ENCODE data around the gene NRP1. TPM values are rescaled to one million over a fixed set of nuclear protein-coding genes. Genes with fewer than 3 reads are reported as not detected.

NRP1 gene
- total RNA-seq, 4 donors from 2014 or later, result 40.4 to 123 (median 58.3) TPM

GRCh38 chr10:33377658-33378025 is 43.2 kb upstream of the NRP1 start:
- no peak overlapping the region for H3K4me3 ChIP-seq (replicated peaks in 1 of 3)
- WGBS, 2 donors, result 92 to 94% methylated on average over 4 of the region's 4 CpGs
- no peak overlapping the region for H3K27ac ChIP-seq
- H3K36me3 ChIP-seq, result no peaks in the 10 kb centered on the region
- peaks cover 0 to 3% of the 10 kb centered on the region in 2 donors for H3K4me1 ChIP-seq
- no peak for DNase-seq
- no peaks in the 10 kb centered on the region for H3K9me3 ChIP-seq
- H3K27me3 ChIP-seq, result no peaks in the 10 kb centered on the region
- intact Hi-C loops (cut with DNase I), result no loop called here
- TF ChIP-seq CTCF (IDR thresholded peaks at IDR 0.05), result no peak
- TF ChIP-seq POLR2A (IDR thresholded peaks at IDR 0.05), result no peak

- H3K4me1 ChIP-seq, result peaks cover 0 to 3% of the 10 kb centered on the region in 2 donors
- no peaks in the 10 kb centered on the region for H3K36me3 ChIP-seq
- intact Hi-C loops (cut with DNase I), result no loop called here
- TF ChIP-seq CTCF (IDR thresholded peaks at IDR 0.05) (no peak), POLR2A (IDR thresholded peaks at IDR 0.05) (no peak)
- no peak overlapping the region for H3K27ac ChIP-seq
- 80 to 85% methylated on average over 4 of the region's 4 CpGs for WGBS, 2 donors
- H3K4me3 ChIP-seq (replicated peaks in 1 of 3), result no peak overlapping the region
- no peak for DNase-seq
- no peaks in the 10 kb centered on the region for H3K27me3 ChIP-seq
- no peaks in the 10 kb centered on the region for H3K9me3 ChIP-seq
These were observed 42.6 kb upstream of the NRP1 start for GRCh38 chr10:33376976-33377657.

GRCh38 chr10:33376476-33376875 is 42.0 kb upstream of the NRP1 start:
- no peaks in the 10 kb centered on the region for H3K27me3 ChIP-seq
- H3K9me3 ChIP-seq, result no peaks in the 10 kb centered on the region
- no peak overlapping the region for H3K4me3 ChIP-seq (replicated peaks in 1 of 3)
- no peaks in the 10 kb centered on the region for H3K36me3 ChIP-seq
- no peak for DNase-seq
- TF ChIP-seq POLR2A (IDR thresholded peaks at IDR 0.05), result no peak
- TF ChIP-seq CTCF (IDR thresholded peaks at IDR 0.05), result no peak
- intact Hi-C loops (cut with DNase I), result no loop called here
- H3K4me1 ChIP-seq, result peaks cover 0 to 3% of the 10 kb centered on the region in 2 donors
- WGBS, 2 donors, result 87 to 88% methylated on average over 2 of the region's 2 CpGs
- H3K27ac ChIP-seq, result no peak overlapping the region

- WGBS, 2 donors, result 93% methylated on average over 2 of the region's 2 CpGs
- no peaks in the 10 kb centered on the region for H3K9me3 ChIP-seq
- no peak overlapping the region for H3K4me3 ChIP-seq (replicated peaks in 1 of 3)
- intact Hi-C loops (cut with DNase I), result no loop called here
- no peaks in the 10 kb centered on the region for H3K36me3 ChIP-seq
- no peak for DNase-seq
- peaks cover 0 to 3% of the 10 kb centered on the region in 2 donors for H3K4me1 ChIP-seq
- no peaks in the 10 kb centered on the region for H3K27me3 ChIP-seq
- H3K27ac ChIP-seq, result no peak overlapping the region
- TF ChIP-seq CTCF (IDR thresholded peaks at IDR 0.05) (no peak), POLR2A (IDR thresholded peaks at IDR 0.05) (no peak)
These were observed 38.8 kb upstream of the NRP1 start for GRCh38 chr10:33373263-33373662.

- intact Hi-C loops (cut with DNase I), result no loop called here
- no peaks in the 10 kb centered on the region for H3K4me1 ChIP-seq
- no peaks in the 10 kb centered on the region for H3K9me3 ChIP-seq
- no peak for DNase-seq
- H3K27ac ChIP-seq, result no peak overlapping the region
- TF ChIP-seq CTCF (IDR thresholded peaks at IDR 0.05) (no peak), POLR2A (IDR thresholded peaks at IDR 0.05) (no peak)
- no peaks in the 10 kb centered on the region for H3K27me3 ChIP-seq
- H3K36me3 ChIP-seq, result no peaks in the 10 kb centered on the region
- WGBS, 2 donors, result 82 to 92% methylated on average over 4 of the region's 4 CpGs
- H3K4me3 ChIP-seq (replicated peaks in 1 of 3), result no peak overlapping the region
These were observed 36.8 kb upstream of the NRP1 start for GRCh38 chr10:33371234-33371633.
